ENCODE data around the gene CD69. TPM values are rescaled to one million over a fixed set of nuclear protein-coding genes. Genes with fewer than 3 reads are reported as not detected.
"Not testable (repeated sequence)": the region's sequence is repeated elsewhere in the genome, so short reads cannot be mapped to it uniquely, and the experiment has no call there.

CD69 gene
- total RNA-seq, 2 experiments from 2014 or later = 111 to 116 TPM

DNA sequence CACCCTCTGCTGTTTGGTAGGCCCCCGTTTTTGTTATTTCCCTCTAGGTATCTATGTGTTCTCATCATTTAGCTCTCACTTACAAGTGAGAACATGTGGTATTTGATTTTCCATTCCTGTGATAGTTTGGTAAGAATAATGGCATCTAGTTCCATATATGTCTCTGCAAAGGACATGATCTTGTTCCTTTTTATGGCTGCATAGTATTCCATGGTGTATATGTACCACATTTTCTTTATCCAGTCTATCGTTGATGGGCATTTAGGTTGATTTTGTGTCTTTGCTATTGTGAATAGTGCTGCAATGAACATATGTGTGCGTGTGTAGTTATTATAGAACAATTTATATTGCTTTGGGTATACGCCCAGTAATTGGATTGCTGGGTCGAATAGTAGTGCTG lies 56.1 kb downstream of the CD69 start:
- H3K27ac Mint-ChIP-seq; H3K27me3 Mint-ChIP-seq; DNase-seq; H3K4me3 Mint-ChIP-seq; ATAC-seq (ENCODE audit: low read depth): not testable (repeated sequence)
- Mint-ChIP-seq H3K36me3 (peaks cover 34% of the 10 kb centered on the region), H3K4me1 (peaks cover 70% of the 10 kb centered on the region), H3K9me3 (peaks cover 13% of the 10 kb centered on the region)
- POLR2A ChIA-PET = interaction anchor here (1.5 kb wide), 1 partner anchor 31 kb away, joined by 4 read pairs; no protein-coding TSS in a partner anchor

Other genes with a start within 250 kb of the CD69 start
- 10 to 100 TPM; 17.1 to 22.0 TPM for gene KLRB1, start 153.0 kb downstream of the CD69 start, total RNA-seq
- 100 to 1,000 TPM; 280 to 301 TPM for gene CLEC2D, start 91.2 kb downstream of the CD69 start, total RNA-seq
- gene CLECL1, start 27.8 kb downstream of the CD69 start, total RNA-seq = 1 to 10 TPM in 1 of 2 experiments, under 1 TPM in 1; 0.72 to 1.0 TPM
- under 1 TPM; 0.80 to 0.96 TPM for gene KLRF1, start 66.6 kb upstream of the CD69 start, total RNA-seq
- 10 to 100 TPM; 83.9 to 89.7 TPM for gene CLEC2B, start 108.5 kb upstream of the CD69 start, total RNA-seq
- under 1 TPM; 0.58 to 0.74 TPM for gene KLRF2, start 120.6 kb upstream of the CD69 start, total RNA-seq
- gene CLEC2A, start 171.5 kb upstream of the CD69 start, total RNA-seq = not detected
- gene CLEC12A, start 210.5 kb upstream of the CD69 start, total RNA-seq = 1 to 10 TPM; 4.0 to 5.2 TPM
- not detected for gene CLEC1B, start 238.2 kb upstream of the CD69 start, total RNA-seq
- gene CLEC12B, start 249.7 kb upstream of the CD69 start, total RNA-seq = under 1 TPM; 0.40 to 0.83 TPM

Data from activated naive CD8-positive, alpha-beta T cell treated with anti-CD3 and anti-CD28 coated beads, Interleukin-2, amount 10 ng/mL, durations not matched to agents 7 days and 5 days (primary cell).